ENCODE measurements around the gene SERPINI1. TPM values are rescaled to one million over a fixed set of nuclear protein-coding genes. Genes with fewer than 3 reads are reported as not detected.

Gene SERPINI1
- total and polyA plus RNA-seq, 2 experiments from 2014 or later, result 13.2 to 23.1 TPM

- H3K4me1 ChIP-seq (ENCODE audit: insufficient read depth), result no peaks in the 10 kb centered on the region
- no peaks in the 10 kb centered on the region for H4K20me1 ChIP-seq (ENCODE audit: insufficient read depth, poor library complexity, severe bottlenecking)
- H3K79me2 ChIP-seq, result no peaks in the 10 kb centered on the region
- TF ChIP-seq CTCF (IDR thresholded peaks at IDR 0.05; ENCODE audit: poor library complexity) (no peak), EZH2 (IDR thresholded peaks at IDR 0.05; ENCODE audit: borderline replicate concordance) (no peak), EZH2phosphoT487 (IDR thresholded peaks at IDR 0.05; ENCODE audit: low read depth, severe bottlenecking, unreplicated experiment) (no peak)
- H3K9me2 ChIP-seq (replicated peaks; ENCODE audit: insufficient read depth), result no peaks in the 10 kb centered on the region
- H3K27ac ChIP-seq, result no peak overlapping the region
- DNase-seq (ENCODE audit: low spot score), result no peak
- H3K36me3 ChIP-seq (replicated peaks; ENCODE audit: insufficient read depth, low read depth), result no peaks in the 10 kb centered on the region
- no peaks in the 10 kb centered on the region for H3K9me3 ChIP-seq (ENCODE audit: low read depth)
- H3K4me3 ChIP-seq, result no peak overlapping the region
- no peak overlapping the region for H3K4me2 ChIP-seq
- H2AFZ ChIP-seq, result no peak overlapping the region
- H3K27me3 ChIP-seq, result no peaks in the 10 kb centered on the region
- 67% methylated on average over 6 of the region's 6 CpGs for WGBS (ENCODE audit: low lambda C conversion rate, missing lambda C conversion rate)
Observed at GRCh38 chr3:167862104-167862730, 126.7 kb downstream of the SERPINI1 start.

- Histone ChIP-seq H3K79me2 (no peaks in the 10 kb centered on the region), H3K4me2 (no peak overlapping the region), H3K9me3 (ENCODE audit: low read depth) (no peaks in the 10 kb centered on the region), H3K9me2 (replicated peaks; ENCODE audit: insufficient read depth) (no peaks in the 10 kb centered on the region), H4K20me1 (ENCODE audit: insufficient read depth, poor library complexity, severe bottlenecking) (no peaks in the 10 kb centered on the region), H3K4me3 (no peak overlapping the region), H2AFZ (no peak overlapping the region), H3K27me3 (no peaks in the 10 kb centered on the region), H3K27ac (no peak overlapping the region), H3K36me3 (replicated peaks; ENCODE audit: insufficient read depth, low read depth) (no peaks in the 10 kb centered on the region), H3K4me1 (ENCODE audit: insufficient read depth) (no peaks in the 10 kb centered on the region)
- TF ChIP-seq EZH2phosphoT487 (IDR thresholded peaks at IDR 0.05; ENCODE audit: low read depth, severe bottlenecking, unreplicated experiment) (no peak), EZH2 (IDR thresholded peaks at IDR 0.05; ENCODE audit: borderline replicate concordance) (no peak), CTCF (IDR thresholded peaks at IDR 0.05; ENCODE audit: poor library complexity) (no peak)
- WGBS (ENCODE audit: low lambda C conversion rate, missing lambda C conversion rate), result 94% methylated on average over 9 of the region's 9 CpGs
- no peak for DNase-seq (ENCODE audit: low spot score)
Observed at GRCh38 chr3:167863811-167864551, 128.5 kb downstream of the SERPINI1 start.

- Histone ChIP-seq H2AFZ (no peak overlapping the region), H3K4me2 (no peak overlapping the region), H3K79me2 (no peaks in the 10 kb centered on the region), H3K27me3 (no peaks in the 10 kb centered on the region), H3K4me3 (no peak overlapping the region), H3K27ac (no peak overlapping the region), H3K9me2 (replicated peaks; ENCODE audit: insufficient read depth) (no peaks in the 10 kb centered on the region), H3K36me3 (replicated peaks; ENCODE audit: insufficient read depth, low read depth) (no peaks in the 10 kb centered on the region), H3K9me3 (ENCODE audit: low read depth) (no peaks in the 10 kb centered on the region), H3K4me1 (ENCODE audit: insufficient read depth) (no peaks in the 10 kb centered on the region), H4K20me1 (ENCODE audit: insufficient read depth, poor library complexity, severe bottlenecking) (no peaks in the 10 kb centered on the region)
- 100% methylated on average over 1 of the region's 1 CpG for WGBS (ENCODE audit: low lambda C conversion rate, missing lambda C conversion rate)
- no peak for TF ChIP-seq EZH2phosphoT487 (IDR thresholded peaks at IDR 0.05; ENCODE audit: low read depth, severe bottlenecking, unreplicated experiment)
- no peak for TF ChIP-seq CTCF (IDR thresholded peaks at IDR 0.05; ENCODE audit: poor library complexity)
- TF ChIP-seq EZH2 (IDR thresholded peaks at IDR 0.05; ENCODE audit: borderline replicate concordance), result no peak
- DNase-seq (ENCODE audit: low spot score), result no peak
Observed at GRCh38 chr3:167864552-167864874, 129.0 kb downstream of the SERPINI1 start.

Data from hepatocyte (in vitro differentiated cells).